Body of pancreas (tissue), 4 donors: ENCODE data around the gene ZWINT.

Source experiments
- POLR2A ChIP-seq, 3 donors: fragments of 450-650 bp; IDR thresholded peaks; one replicate each; pipeline ENCODE4 v1.6.1; 2016; ENCODE audit warnings: antibody characterized with exemption in 3 of 3, mild to moderate bottlenecking in 2 of 3
- TF ChIP-seq, protein P1 (sequence below), 7 experiments: fragments of 450-650 bp in 4 of 7; fragments of 200-600 bp in 3 of 7; sonication (generic) in 3 of 7; IDR thresholded peaks; one replicate each; pipeline ENCODE4 v1.5.1; 2016 to 2019; ENCODE audit warnings: antibody characterized with exemption in 7 of 7

DNA sequence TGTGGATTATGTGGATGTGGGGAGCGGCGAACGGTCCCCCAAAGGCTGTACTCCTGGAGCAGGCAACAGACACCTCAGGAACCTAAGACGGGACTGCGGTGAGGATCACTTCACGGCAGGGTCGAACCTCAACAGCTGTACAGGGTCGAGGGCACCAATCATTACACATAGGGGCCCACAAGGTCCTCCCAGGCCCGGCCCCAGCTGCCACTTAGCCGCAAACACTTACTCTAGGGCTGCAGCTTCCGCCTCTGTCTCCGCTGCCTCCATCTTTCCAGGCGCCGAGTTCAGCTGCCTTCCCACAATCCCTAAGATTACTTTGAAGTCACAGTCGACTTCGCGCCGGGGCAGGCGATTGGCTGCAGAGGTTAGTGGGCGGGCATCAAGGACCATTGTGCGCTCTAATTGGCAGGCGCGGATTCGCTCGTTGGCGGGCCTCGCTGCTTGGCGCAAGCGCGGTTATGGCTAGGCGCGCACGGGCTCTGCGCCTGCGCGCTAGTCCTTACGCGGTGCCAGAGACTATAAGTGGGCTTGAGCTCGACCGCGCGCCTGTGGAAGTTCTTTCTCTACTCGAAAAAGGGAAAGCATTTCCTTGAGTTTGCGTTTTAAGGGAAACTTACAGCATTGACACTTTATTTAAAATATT is at the start of gene ZWINT:
- TF ChIP-seq, protein P1, sequence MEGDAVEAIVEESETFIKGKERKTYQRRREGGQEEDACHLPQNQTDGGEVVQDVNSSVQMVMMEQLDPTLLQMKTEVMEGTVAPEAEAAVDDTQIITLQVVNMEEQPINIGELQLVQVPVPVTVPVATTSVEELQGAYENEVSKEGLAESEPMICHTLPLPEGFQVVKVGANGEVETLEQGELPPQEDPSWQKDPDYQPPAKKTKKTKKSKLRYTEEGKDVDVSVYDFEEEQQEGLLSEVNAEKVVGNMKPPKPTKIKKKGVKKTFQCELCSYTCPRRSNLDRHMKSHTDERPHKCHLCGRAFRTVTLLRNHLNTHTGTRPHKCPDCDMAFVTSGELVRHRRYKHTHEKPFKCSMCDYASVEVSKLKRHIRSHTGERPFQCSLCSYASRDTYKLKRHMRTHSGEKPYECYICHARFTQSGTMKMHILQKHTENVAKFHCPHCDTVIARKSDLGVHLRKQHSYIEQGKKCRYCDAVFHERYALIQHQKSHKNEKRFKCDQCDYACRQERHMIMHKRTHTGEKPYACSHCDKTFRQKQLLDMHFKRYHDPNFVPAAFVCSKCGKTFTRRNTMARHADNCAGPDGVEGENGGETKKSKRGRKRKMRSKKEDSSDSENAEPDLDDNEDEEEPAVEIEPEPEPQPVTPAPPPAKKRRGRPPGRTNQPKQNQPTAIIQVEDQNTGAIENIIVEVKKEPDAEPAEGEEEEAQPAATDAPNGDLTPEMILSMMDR (IDR thresholded peaks at IDR 0.05): no peak
- peak in 2 of 3 donors; percentile 43 to 54 for TF ChIP-seq POLR2A (IDR thresholded peaks at IDR 0.05)
